Cerebellar nuclear complex (tissue), 1 donor: ENCODE results near the gene FSTL4.

Source experiments
- DNase-seq, 2 experiments: peaks; one replicate each; lab custom pipeline; 2025; lab: John Stamatoyannopoulos, UW

FSTL4 gene

DNA sequence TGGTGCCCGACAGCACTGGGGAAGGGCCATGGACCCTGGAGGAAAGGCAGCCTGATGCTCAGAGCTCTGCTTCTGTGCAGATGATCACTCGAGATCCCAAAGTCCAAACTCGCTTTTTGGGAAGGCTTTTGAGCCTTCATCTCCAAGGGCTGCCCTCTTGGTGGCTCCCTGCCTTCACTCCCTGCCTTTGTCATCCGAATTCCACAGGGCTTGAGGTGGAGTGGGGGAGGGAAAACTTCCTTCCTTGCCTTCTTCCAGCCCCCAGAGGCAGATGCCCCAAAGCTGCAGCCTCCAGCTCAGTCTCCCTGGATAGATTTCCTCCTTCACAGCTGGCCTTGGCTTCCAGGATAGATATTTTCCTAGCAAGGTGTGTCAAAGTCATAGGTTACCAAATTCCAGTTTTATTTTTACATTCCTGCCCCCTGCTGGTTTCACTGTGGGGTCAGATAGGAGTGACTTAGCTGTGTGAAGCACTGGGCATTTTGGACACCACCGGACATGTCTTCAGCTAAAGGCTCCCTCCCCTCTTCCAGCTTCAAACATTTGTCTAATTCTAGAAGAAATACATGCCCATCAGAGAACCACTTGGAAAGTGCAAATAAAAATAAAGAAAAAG lies 292.3 kb downstream of the FSTL4 start:
- no peak for DNase-seq

DNA sequence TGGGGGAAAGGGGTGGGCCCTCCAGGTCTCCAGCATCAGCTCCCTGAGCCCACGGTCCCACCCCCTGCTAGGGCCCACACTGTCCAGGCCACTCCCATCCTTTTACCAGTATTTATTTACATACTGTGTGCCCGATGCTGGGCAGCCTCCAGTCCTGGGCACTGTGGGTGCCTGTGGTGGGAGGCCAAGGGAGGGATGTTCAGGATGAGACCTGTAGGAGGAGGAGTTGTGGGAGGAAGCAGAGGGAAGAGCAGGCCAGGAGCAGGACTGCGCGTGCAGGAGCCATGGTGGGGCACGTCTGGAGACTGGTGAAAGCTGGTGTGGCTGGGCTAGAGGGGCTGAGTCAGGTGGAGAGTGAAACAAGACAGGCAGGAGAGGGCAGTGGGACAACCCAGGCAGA lies 293.1 kb downstream of the FSTL4 start:
- DNase-seq, result no peak

DNA sequence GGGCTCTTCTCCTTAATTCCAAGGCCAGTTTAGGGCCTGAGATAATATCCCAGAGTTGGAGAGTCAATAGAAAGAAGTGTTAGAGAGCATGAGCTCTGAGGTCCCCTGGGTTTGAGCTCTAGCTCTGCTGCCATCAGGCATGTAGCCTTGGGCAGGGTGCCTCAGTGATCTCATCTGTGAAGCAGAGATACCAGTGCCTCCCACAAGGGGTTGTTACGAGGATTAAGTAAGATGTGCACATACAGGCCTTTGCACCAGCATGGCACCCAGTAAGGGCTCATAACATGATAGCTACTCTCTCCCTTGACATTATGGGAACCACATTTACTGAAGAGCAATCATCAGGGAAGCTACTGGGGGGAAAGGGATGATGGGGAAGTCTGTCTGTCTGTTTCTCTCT lies 294.8 kb downstream of the FSTL4 start:
- no peak for DNase-seq

DNA sequence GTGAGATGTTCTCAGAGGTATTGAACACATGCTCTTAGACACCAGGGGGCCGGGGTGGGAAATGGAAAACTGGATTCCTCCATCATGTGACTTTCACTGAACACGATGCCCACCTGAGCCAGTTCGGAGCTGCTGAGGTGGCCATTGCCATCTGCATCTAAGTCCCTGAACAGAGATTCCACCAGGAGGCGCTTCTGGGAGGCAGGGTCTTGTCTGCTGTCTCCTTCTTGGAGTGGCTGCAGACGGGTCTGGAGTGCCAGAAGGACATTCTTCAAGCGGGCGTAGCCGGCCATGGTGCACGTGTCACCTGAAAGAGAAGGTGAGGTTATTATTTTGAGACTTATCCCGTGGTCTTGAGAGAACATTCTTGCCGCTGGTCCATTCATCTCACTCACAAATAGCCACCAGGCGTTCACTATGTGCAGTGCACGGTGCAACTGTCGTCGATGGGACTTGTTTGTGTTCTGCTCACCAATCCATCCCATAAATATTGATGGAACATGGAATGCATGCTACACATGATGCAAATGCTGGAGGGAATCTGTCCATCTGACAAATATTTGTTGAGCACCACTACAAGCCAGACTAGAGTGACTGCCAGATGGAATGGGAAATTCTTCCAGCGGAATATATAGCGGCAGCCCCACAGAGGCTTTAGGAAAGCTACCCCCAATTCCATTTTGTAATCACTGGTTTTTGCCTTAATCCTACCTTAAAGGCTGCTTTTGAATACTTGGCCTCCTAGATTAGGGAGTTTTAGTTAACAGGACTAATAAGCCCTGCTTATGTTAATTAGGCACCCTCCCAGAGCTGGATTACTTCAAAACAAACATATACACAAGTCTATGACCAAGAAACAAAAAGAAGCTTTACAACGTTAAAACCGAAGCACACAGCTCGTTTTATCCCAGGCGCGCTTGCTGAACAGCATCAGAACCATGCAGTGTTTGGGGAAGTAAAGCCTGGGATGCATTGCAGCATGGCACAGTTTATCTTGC lies 295.7 kb downstream of the FSTL4 start:
- no peak for DNase-seq

DNA sequence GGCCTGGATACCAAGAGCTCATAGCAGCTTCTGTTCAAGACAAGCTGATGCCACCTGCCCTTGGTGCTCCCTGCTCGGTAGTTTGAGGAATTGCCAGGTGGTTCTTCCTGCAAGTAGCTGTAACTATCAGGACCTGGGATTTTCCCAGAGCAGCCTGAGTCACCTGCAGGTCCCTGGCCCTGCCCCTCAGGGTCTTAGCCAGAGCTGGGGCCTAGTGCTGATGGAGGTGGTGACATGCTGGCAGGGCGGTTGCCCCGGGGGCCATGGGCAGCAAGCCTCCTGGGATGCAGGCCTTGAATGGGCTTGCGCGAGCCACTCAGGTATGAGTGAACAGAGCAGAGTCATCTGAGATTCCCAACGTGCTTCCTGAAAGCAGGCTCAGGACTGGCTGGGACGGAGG lies 298.3 kb downstream of the FSTL4 start:
- DNase-seq, result no peak

DNA sequence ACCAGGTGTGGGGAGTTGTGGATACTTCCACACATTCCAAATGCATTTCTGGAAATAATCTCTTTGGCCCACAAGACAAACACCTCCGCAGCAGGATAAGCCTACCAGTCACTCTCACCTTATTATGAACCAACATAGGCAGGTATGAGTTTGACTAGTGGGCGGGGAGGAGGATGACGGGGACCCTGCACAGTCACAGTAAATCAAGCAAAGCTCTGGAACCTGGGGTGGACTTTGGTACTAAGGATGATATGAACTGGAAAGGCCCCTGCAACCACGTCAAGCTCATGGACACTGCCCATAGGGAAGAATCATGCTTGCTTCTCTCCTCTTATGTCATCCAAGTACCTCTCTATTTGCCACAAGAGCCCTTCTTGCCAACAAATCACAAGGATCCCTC lies 301.2 kb downstream of the FSTL4 start:
- DNase-seq, result no peak

DNA sequence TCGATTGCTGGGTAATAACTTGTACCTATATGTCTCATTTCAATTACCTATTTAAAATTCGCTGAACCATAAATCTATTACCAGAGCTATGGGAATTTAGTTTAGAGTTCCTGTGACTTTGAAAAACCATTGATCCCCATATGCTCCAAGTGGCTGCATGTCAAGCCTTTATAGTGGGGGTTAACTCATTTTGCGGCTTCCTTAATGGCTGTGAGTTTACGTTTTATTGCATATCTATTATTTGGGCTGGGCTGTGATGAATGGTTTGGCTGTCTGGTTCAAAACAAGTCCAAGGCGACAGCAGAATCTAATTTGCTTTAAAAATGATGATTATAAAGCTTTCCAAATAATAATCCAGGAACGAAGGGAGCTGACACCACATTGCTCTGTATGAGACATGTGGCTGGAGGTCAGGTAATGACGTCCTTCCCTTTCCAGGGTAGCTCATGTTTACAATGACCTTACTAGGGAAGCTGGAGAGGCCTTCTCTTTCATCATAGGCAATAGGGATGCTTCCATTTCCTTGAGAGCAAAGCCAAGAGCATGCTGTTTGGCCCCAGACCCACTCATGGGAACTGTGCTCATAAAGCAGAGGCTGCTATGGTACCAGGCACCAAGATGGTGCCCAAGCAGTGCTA lies 302.2 kb downstream of the FSTL4 start:
- DNase-seq, result no peak

DNA sequence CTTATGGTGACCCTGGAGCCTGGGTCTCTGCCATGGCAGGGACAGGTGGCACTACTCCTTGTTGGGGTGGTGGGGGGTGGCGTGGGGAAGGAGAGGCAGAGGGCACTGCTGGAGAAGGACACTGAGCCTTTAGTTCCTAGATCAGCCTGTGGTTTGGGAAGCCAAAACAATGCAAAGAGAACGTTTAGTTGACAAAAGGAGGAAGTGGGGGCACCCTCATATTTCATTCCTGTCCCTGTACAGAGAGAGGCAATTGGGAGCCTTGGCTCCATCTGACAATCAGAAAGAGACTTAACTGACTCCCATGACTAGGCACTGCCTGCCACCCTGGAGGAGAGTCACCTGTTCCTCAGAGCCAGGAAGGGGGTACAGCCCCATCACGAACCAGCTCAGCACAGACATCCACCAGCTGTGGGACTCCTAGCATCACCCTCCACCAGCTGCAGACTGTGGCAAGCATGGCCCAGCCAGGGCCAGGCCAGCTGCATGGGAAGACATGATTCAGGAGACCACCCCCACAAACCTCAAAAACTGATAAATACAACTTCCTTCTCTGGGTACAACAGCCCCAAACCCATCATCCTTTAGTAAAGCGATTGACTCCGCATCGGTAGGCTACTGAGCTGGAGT lies 303.1 kb downstream of the FSTL4 start:
- DNase-seq, result no peak

DNA sequence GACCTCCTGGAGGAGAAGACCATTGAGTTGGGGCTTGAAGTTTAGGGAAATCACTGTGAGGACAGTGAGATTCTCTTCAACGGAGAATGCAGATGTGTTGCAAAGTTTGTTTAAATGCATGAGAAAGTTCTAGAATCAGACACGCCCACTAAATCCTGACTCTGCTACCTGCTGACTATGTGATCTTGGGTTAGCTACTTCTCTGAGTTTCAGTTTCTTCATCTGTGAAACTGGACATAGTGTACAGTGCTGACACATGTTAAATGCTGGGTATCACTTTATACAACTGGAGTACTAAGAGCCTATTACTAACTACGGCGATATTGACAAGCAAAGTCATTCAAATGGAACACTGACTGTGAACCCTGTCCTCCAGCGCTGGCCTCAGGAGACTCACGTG lies 305.1 kb downstream of the FSTL4 start:
- DNase-seq, result no peak

DNA sequence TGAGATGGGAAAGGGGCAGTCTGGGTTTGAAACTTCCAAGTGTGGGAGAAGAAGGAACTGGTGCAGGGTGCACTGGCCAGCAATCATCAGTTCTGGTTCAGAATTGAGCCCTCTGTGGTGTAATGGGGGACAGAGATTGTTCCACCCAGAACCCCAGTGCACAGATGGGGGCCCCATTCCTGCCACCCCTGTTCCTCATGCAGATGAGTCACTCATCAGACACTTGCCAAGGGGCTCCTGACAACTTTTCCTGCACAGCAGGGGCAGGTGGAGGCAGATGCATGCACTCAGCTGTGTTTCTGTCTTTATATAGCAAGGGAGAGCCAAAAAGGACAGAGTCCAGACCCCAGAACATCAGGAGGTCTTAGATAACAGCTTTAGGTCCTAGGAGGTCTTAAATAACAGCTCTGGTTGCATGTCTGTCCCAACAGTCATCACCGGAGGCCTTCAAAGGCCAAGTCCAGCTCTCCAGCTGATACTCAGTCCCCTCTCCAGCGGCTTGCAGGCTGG lies 307.6 kb downstream of the FSTL4 start:
- no peak for DNase-seq

DNA sequence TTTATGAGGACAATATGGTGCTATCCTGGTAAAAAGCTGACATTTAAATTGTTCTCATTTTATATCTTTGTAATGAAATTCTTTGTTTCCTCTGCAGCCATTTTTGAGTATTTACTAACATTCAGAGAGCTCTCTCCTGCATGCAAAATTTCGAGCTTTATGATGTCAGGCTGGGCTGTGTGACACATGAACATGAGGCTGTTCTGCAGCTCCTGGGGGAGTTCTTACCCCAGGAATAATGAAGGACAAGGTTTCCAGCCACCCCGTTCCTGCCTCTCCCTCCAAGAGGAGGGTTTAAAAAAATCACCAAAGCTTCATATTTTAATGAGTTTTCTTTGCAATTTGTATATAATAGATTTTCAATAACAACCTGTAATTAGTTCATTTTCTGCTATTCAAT lies 308.2 kb downstream of the FSTL4 start:
- DNase-seq, result no peak

DNA sequence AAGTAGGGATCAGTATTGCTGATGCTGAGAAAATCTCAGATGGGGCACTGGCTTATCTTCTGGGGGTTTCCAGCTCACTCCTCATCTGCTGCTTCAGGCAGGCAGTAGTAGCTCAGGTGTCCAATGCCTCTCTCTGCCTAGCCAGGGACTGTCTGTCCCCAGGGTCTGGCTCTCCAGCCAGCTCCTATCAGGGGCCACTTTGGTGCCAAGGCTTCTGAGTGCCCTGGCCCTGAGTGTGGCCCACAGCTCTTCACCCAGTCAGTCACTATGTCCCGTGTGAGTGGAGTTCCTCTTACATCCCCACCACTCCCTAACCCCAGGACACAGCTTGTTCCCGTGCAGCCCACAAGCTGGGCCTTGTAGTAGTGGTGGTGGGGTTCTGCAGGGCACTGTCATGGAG lies 309.0 kb downstream of the FSTL4 start:
- no peak for DNase-seq

DNA sequence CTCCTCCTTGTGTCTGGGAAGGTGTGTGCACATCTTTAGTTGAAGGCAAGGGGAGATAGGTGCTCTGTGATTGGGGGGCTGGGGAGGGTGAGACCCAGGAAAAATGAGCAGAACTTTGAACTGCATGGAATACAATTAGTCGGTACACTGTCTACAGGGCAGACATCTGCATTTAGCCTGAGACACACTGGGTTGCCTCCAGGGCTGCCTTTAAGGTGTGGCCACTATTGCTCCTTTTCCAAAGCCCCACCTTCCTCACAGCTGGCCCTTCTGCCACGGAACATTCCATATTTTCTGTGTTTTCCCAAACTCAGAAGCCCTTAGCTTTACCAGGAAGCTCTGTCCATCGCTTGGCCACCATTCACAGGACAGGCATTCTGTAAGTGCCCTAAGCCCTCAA lies 312.6 kb downstream of the FSTL4 start:
- no peak for DNase-seq

DNA sequence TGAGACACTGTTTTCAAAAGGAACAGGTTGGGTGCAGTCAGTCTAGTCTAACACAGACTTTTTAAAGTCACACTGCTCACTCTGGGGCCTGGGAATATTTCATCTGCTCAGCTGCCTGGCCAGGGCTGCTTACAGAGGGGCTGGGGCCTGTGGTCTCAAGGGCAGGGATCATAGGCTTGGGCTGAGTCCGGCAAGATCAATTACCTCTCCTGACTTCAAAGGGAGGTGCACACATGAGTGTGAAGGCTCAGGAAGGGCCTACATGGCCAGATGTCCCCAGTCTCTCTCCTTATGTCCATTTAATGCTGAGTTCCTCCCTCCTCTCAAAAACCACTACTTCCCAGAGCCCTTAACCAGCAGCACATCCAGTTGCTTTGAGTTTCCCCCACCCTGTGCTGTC lies 313.3 kb downstream of the FSTL4 start:
- no peak for DNase-seq

DNA sequence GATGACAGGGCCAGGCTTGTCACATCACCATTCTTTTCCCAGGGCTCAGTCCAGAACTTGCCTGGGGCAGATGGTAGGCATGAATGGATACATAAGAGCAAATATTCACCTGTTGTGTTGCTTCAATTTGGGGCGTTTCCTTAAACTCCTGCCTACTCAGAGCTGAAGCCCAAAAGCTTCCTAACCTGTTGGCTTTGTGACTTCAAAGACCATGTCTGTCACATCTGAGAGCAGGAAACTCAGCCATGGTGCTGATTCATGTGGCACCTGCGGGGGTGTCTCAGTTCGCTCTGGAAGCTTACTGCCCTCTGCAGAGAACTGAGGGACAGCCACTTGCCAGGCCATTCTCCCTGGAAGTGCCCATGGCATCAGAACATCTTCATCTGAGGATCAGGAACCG lies 313.9 kb downstream of the FSTL4 start:
- DNase-seq, result no peak

DNA sequence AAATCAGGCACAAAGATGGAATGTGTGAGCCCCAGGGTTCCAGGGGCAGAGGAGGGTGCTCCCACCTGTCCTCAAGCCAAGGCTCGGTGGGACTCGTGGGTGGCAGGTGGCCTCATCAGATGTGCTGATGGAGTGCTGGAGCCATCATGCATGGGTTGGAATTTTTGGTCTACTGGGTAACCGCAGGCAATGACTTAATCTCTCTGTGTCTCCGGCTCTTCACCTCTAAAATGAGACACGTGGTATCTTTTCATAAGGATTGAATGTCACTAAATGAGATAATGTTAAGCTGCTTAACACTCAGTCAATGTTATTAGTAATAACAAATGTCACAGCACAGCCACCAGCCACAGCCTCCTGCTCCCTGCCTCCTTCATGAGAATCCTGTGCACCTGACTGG lies 315.0 kb downstream of the FSTL4 start:
- no peak for DNase-seq

DNA sequence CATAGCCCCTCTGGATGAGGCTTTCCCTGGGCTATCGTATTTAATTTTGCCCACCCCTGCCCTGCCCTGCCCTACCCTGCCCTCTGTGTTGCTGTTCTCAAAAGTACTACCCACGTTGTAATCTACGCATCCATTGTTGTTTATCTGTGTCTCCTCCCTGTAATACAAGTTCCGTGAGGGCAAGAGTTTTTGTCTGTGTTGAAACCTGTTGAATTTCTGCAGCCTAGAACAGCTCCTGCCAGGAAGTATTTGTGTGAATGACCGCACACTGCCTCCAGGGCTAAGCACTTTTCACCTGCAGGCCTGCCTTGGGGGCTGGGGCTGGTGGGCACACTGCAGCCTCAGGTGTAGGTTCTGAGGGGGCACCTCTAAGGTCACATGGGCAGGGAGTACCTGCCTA lies 315.7 kb downstream of the FSTL4 start:
- no peak for DNase-seq

DNA sequence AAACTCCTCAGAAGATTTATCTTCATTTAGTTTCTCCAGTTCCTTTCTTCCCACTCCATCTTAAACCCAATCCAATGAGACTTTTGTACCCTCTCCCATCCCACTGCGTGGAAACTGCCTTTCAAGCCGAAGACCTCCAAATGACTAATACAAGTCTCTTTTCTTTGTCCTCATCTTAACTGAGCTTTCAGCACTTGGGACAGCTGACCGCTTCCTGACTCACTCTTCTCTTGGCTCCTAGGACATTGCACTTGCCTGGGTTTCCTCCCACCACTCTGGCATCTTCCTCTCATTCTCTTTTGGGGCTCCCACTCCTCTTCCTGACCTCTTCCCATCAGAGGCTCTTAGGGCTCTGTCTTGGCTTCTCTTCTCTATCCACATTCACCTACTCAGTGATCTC lies 316.8 kb downstream of the FSTL4 start:
- DNase-seq, result no peak

DNA sequence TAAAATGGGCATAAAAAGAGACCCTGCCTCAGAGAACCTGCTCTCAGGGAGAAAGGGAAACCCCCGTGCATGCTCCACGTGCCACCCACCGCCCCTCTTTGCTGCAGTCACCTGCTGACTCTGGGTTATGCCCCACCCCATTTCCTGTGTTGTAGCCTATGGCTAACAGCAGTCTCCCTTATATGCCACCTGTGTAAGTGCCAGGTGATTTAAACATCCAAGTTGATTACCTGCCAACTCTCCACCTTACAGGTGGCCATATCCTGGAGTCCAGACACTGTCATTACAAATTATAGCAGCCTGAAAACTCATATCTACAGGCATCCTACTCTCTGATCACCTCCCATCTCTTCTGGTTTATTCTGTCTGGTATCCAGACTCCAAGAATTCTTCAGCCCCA lies 318.0 kb downstream of the FSTL4 start:
- no peak for DNase-seq

DNA sequence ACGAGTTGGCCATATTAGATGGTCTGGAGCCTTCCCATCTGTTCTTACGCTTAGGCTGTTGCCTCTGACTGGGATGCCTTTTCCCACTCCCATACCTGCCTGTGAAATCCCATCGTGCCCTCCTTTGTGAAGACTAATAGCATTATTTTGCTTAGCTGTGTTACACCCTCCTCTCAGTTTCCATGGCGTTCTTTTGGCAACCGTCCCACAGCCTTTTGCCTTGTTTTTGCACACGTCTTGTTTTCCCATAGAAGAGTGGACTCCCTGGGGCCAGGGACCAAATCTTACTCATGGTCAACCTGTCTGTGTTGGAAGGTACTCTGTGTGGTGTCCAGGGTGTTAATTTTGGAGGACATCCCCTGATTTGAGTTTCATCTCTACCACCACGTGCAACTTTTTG lies 318.4 kb downstream of the FSTL4 start:
- DNase-seq, result no peak

DNA sequence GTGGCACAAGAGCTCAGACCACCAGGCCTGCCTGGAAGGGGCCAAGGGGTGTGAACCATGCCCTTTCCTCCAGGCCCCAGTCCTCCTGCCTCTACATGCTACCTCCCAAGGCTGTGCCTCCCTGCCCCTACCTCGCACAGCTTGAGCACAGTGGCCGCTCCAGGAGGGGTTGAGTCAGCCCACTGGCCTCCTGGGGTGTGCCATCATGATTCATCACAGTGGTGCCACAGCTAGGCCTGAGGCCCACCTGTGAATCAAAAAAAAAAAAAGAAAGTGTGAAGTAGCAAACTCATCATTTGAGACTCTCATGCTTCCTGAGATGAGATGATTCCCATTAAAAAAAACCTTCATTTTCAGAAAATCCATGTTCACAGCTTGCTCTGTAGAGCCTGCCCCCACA lies 320.0 kb downstream of the FSTL4 start:
- no peak for DNase-seq

DNA sequence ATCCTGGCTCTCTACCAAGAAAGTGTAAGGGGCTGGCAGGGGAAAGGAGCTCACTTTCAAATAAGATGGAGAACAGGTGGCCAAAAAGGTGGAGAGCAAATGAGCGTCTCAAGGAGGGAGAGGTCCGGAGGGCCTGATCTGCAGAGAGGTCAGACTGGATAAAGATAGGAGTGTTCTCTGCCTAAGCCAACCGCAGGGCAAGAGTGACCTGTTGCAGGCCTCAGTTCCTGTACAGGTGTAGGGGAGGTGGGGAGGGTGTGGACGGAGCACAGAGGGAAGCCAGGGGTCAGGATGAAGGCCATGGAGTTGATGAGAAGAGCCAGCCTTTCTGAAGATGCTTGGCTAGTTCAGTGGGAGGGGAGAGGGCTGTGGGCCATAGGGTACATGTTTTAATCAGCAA lies 320.8 kb downstream of the FSTL4 start:
- DNase-seq, result no peak
